Astrocyte (in vitro differentiated cells and primary cell): ENCODE results near the gene RAET1E. TPM values are rescaled to one million over a fixed set of nuclear protein-coding genes. Genes with fewer than 3 reads are reported as not detected.
"Not testable (repeated sequence)": the region's sequence is repeated elsewhere in the genome, so short reads cannot be mapped to it uniquely, and the experiment has no call there.

ENCODE experiments used
- DNase-seq: peaks from one replicate; pipeline ENCODE4 v3.0.0-alpha.2; 2010; ENCODE audit warnings: low read depth
- FAIRE-seq: peaks from 2 replicates; lab custom pipeline; 2011; peaks lifted over from hg19 to GRCh38; lab: Jason Lieb, UNC
- H2AFZ ChIP-seq: 2 replicates; pipeline ENCODE4 v1.6.0; 2012; ENCODE audit warnings: low read depth, low read length, inconsistent platforms
- H3K27ac ChIP-seq: 2 replicates; pipeline ENCODE4 v1.5.1; 2011; ENCODE audit warnings: low read depth, low read length, inconsistent platforms
- H3K27me3 ChIP-seq: 2 replicates; pipeline ENCODE4 v1.6.0; 2011; ENCODE audit warnings: low read length, inconsistent platforms; ENCODE audit not compliant: insufficient read depth
- H3K36me3 ChIP-seq: 2 replicates; pipeline ENCODE4 v1.5.1; 2011; ENCODE audit warnings: low read length, inconsistent platforms; ENCODE audit not compliant: insufficient read depth
- H3K4me1 ChIP-seq: 2 replicates; pipeline ENCODE4 v1.5.1; 2011; ENCODE audit warnings: low read length, inconsistent platforms; ENCODE audit not compliant: insufficient read depth
- H3K4me2 ChIP-seq: 2 replicates; pipeline ENCODE4 v1.6.0; 2012; ENCODE audit warnings: low read length, inconsistent platforms
- H3K4me3 ChIP-seq: 2 replicates; pipeline ENCODE4 v1.5.1; 2011; ENCODE audit warnings: low read depth, mild to moderate bottlenecking, low read length, inconsistent platforms; ENCODE audit not compliant: insufficient read depth
- H3K79me2 ChIP-seq: 2 replicates; pipeline ENCODE4 v1.6.0; 2012; ENCODE audit warnings: mild to moderate bottlenecking, low read length, inconsistent platforms; ENCODE audit not compliant: insufficient read depth
- H3K9ac ChIP-seq: 2 replicates; pipeline ENCODE4 v1.6.0; 2012; ENCODE audit warnings: mild to moderate bottlenecking, low read length, inconsistent platforms
- H3K9me3 ChIP-seq: 2 replicates; pipeline ENCODE4 v1.5.1; 2012; ENCODE audit warnings: low read depth, mild to moderate bottlenecking, low read length, inconsistent platforms; ENCODE audit not compliant: insufficient read depth
- H4K20me1 ChIP-seq: 2 replicates; pipeline ENCODE4 v1.6.0; 2012; ENCODE audit warnings: low read length, inconsistent platforms; ENCODE audit not compliant: insufficient read depth
- H3K27ac Mint-ChIP-seq: one replicate; pipeline ENCODE4 v1.8.0; 2021; ENCODE audit warnings: mild to moderate bottlenecking, mixed read lengths; ENCODE audit not compliant: unreplicated experiment
- H3K27me3 Mint-ChIP-seq: one replicate; pipeline ENCODE4 v1.8.0; 2021; ENCODE audit warnings: low read depth, mixed read lengths; ENCODE audit not compliant: unreplicated experiment
- H3K36me3 Mint-ChIP-seq: one replicate; pipeline ENCODE4 v1.8.0; 2021; ENCODE audit warnings: low read depth, mixed read lengths; ENCODE audit not compliant: unreplicated experiment
- H3K4me1 Mint-ChIP-seq: one replicate; pipeline ENCODE4 v1.8.0; 2021; ENCODE audit warnings: low read depth, mixed read lengths; ENCODE audit not compliant: unreplicated experiment
- H3K4me3 Mint-ChIP-seq: one replicate; pipeline ENCODE4 v1.8.0; 2021; ENCODE audit warnings: mild to moderate bottlenecking, moderate library complexity, mixed read lengths; ENCODE audit not compliant: unreplicated experiment
- H3K9me3 Mint-ChIP-seq: one replicate; pipeline ENCODE4 v1.8.0; 2021; ENCODE audit warnings: mild to moderate bottlenecking, mixed read lengths; ENCODE audit not compliant: unreplicated experiment
- EZH2 ChIP-seq: IDR thresholded peaks from 2 replicates; pipeline ENCODE4 v1.6.1; 2012; ENCODE audit warnings: mild to moderate bottlenecking, low read length, inconsistent platforms; ENCODE audit not compliant: insufficient read depth
- total RNA-seq: library from RNA; stranded (reverse); gene quantifications from 2 replicates; pipeline ENCODE4 v1.2.1, GENCODE V29; 2021
- TF ChIP-seq, protein P1 (sequence below): IDR thresholded peaks from 2 replicates; pipeline ENCODE4 v1.5.1; 2011; ENCODE audit warnings: low read depth, mild to moderate bottlenecking, inconsistent platforms, low read length, moderate library complexity; ENCODE audit not compliant: insufficient read depth

The RAET1E gene
- total RNA-seq, 1 donor from 2014 or later = not detected

DNA sequence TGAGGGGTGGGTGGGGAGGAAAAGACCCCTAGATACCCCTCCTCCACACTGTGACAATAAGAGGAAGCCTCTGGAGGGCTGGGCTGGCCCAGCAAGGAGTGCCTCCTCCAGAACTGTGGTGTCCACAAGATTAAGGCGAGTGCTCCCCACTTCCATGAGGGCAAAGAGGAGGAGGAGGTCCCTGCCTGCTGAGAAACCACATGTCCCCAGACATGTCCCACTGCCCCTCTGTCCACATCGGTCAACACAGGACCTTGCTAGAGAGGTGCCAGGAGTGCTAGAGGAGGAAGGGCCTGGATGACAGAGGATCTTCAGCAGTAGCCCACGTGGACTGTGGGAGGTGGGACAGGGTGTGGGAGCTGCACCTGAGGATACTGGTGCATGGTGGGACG, 21.9 kb upstream of the RAET1E start:
- Histone ChIP-seq H3K79me2 (no peaks in the 10 kb centered on the region), H2AFZ (no peak overlapping the region), H3K27me3 (peaks cover 6% of the 10 kb centered on the region), H3K27ac (no peak overlapping the region), H3K9ac (no peak overlapping the region), H3K4me1 (peaks cover 5% of the 10 kb centered on the region), H3K4me3 (no peak overlapping the region), H4K20me1 (no peaks in the 10 kb centered on the region), H3K9me3 (no peaks in the 10 kb centered on the region), H3K4me2 (no peak overlapping the region), H3K36me3 (no peaks in the 10 kb centered on the region)
- H3K9me3 Mint-ChIP-seq = peaks cover 20% of the 10 kb centered on the region
- TF ChIP-seq EZH2 = no peak
- TF ChIP-seq, protein P1, sequence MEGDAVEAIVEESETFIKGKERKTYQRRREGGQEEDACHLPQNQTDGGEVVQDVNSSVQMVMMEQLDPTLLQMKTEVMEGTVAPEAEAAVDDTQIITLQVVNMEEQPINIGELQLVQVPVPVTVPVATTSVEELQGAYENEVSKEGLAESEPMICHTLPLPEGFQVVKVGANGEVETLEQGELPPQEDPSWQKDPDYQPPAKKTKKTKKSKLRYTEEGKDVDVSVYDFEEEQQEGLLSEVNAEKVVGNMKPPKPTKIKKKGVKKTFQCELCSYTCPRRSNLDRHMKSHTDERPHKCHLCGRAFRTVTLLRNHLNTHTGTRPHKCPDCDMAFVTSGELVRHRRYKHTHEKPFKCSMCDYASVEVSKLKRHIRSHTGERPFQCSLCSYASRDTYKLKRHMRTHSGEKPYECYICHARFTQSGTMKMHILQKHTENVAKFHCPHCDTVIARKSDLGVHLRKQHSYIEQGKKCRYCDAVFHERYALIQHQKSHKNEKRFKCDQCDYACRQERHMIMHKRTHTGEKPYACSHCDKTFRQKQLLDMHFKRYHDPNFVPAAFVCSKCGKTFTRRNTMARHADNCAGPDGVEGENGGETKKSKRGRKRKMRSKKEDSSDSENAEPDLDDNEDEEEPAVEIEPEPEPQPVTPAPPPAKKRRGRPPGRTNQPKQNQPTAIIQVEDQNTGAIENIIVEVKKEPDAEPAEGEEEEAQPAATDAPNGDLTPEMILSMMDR = no peak
- FAIRE-seq (no peak), DNase-seq (no peak)
- no peak overlapping the region for H3K4me3 Mint-ChIP-seq
- no peak overlapping the region for H3K27ac Mint-ChIP-seq
- H3K4me1 Mint-ChIP-seq = peaks cover 2% of the 10 kb centered on the region
- peaks cover 86% of the 10 kb centered on the region for H3K27me3 Mint-ChIP-seq
- H3K36me3 Mint-ChIP-seq = peaks cover 2% of the 10 kb centered on the region

DNA sequence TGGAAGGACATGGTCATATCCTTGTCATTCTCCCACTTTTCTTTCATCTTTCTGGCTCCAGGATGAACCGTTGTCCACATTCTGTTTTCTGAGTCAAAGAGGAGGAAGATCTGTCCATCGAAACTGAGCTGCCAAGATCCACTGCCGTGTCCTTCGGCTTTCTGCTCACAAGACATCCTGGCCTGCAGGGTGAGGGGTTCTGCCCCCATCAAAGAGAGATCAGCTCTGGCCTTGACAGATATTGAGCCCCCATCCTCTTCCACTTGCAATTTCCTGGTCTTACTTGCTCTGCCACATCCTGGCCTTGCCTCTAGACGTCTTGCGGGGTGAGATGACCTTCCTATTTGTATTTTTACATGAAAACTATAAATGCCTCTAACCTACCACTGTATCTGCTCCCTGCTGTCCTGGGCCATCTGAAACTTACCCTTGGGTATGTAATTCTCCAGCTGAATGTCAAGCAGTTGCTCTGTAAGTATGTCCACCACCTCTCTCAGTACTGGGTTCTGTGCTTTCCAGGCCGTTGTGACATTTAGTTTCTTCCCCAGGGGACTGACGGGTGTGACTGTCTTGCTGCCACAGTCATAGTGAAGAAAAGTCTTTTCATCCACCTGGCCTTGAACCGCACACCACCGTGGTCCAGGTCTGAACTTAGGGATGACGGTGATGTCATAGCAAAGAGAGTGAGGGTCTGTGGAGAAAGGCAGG, 21.4 kb upstream of the RAET1E start:
- not testable (repeated sequence) for H3K9me3 ChIP-seq, H2AFZ ChIP-seq, H3K27me3 ChIP-seq, H3K4me1 Mint-ChIP-seq, H3K4me3 Mint-ChIP-seq, H3K36me3 Mint-ChIP-seq, H3K4me3 ChIP-seq, H4K20me1 ChIP-seq, H3K4me1 ChIP-seq, H3K27ac ChIP-seq, H3K27ac Mint-ChIP-seq, DNase-seq, H3K4me2 ChIP-seq, H3K79me2 ChIP-seq, H3K36me3 ChIP-seq, FAIRE-seq, H3K9ac ChIP-seq
- Mint-ChIP-seq H3K27me3 (peaks cover 83% of the 10 kb centered on the region), H3K9me3 (peaks cover 20% of the 10 kb centered on the region)

DNA sequence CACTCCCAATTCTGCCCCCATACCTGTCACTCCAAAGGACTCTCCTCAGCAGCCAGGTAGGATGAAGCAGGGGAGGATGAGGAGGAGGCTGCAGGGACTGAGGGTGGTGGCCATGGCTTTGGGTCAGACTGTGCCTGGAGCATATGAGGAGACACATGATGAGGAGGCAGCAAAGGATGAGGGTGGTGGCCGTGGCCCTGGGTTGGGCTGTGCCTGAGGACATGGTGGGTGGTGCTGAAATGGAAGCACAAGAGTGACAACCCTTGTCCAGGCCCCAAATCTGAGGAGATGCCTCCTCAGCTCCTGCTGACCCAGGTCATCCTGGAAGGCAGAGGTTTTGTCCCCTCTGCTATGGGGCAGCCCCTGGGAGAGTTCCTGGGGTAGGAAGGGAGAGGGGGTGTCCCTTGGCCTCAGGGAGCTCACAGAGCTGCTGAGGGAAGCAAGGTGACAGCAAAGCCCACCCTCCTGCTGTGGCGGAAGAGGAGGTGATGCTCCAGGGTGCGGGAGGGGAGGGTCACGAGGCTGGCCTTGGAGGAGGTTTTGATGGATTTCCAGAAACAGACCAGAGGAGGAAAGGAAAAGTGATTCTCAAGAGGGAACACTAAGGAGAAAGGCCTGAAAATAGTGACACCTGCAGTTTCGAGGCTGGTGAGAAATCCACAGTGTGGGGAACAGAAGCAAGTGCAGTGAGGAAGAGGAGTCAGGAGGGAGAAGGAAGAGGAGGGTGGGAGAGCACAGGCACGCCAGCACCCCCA, 20.4 kb upstream of the RAET1E start:
- DNase-seq (no peak), FAIRE-seq (no peak)
- peaks cover 17% of the 10 kb centered on the region for H3K9me3 Mint-ChIP-seq
- H3K27ac ChIP-seq = no peak overlapping the region
- H3K36me3 ChIP-seq = no peaks in the 10 kb centered on the region
- no peaks in the 10 kb centered on the region for H3K9me3 ChIP-seq
- peaks cover 2% of the 10 kb centered on the region for H3K4me1 Mint-ChIP-seq
- H3K9ac ChIP-seq = no peak overlapping the region
- H3K4me1 ChIP-seq = peaks cover 2% of the 10 kb centered on the region
- no peak for TF ChIP-seq EZH2
- TF ChIP-seq, protein P1 = no peak
- no peak overlapping the region for H3K4me3 ChIP-seq
- H3K4me3 Mint-ChIP-seq = no peak overlapping the region
- H2AFZ ChIP-seq = no peak overlapping the region
- H3K27ac Mint-ChIP-seq = no peak overlapping the region
- H3K27me3 Mint-ChIP-seq = peaks cover 83% of the 10 kb centered on the region
- H3K4me2 ChIP-seq = no peak overlapping the region
- H3K36me3 Mint-ChIP-seq = peaks cover 2% of the 10 kb centered on the region
- H3K79me2 ChIP-seq = no peaks in the 10 kb centered on the region
- H4K20me1 ChIP-seq = no peaks in the 10 kb centered on the region
- H3K27me3 ChIP-seq = peaks cover 6% of the 10 kb centered on the region
